A549 (cell line): Measurements from ENCODE around the gene HBS1L.

ENCODE experiments used
- EP300 ChIP-seq, 2 experiments: fragments of >200 bp; sonication (Bioruptor Twin); formaldehyde crosslinking; IDR thresholded peaks; 2 replicates in 1 of 2; 3 replicates in 1 of 2; pipeline ENCODE4 v1.6.1; 2016 to 2017
- ESRRA ChIP-seq: fragments of 150-350 bp; IDR thresholded peaks from 2 replicates; pipeline ENCODE4 v1.6.1; 2014; ENCODE audit warnings: mild to moderate bottlenecking, low read length, borderline replicate concordance
- KDM5A ChIP-seq: fragments of 200-600 bp; sonication (generic); IDR thresholded peaks from 2 replicates; pipeline ENCODE4 v1.6.1; 2016; ENCODE audit warnings: antibody characterized with exemption, mild to moderate bottlenecking
- MAZ ChIP-seq: fragments of 150-350 bp; IDR thresholded peaks from 2 replicates; pipeline ENCODE4 v1.6.1; 2014; ENCODE audit warnings: antibody characterized with exemption, low read depth, low read length, borderline replicate concordance
- PBX3 ChIP-seq: IDR thresholded peaks from 2 replicates; pipeline ENCODE4 v1.6.1; 2012
- POLR2A ChIP-seq: IDR thresholded peaks from 2 replicates; pipeline ENCODE4 v1.6.1; 2012; ENCODE audit warnings: mild to moderate bottlenecking, low read length
- RNF2 ChIP-seq: fragments of 200-600 bp; sonication (generic); IDR thresholded peaks from 2 replicates; pipeline ENCODE4 v1.6.1; 2016; ENCODE audit warnings: low read depth, mild to moderate bottlenecking, antibody characterized with exemption, moderate library complexity, borderline replicate concordance
- SMC3 ChIP-seq: fragments of >200 bp; sonication (Bioruptor Twin); formaldehyde crosslinking; IDR thresholded peaks from 3 replicates; pipeline ENCODE4 v1.6.1; 2018; ENCODE audit warnings: inconsistent platforms
- TP53 ChIP-seq: fragments of 250-450 bp; sonication (Bioruptor Pico); IDR thresholded peaks from 2 replicates; pipeline ENCODE4 v1.5.0; 2021; ENCODE audit warnings: mild to moderate bottlenecking, moderate library complexity
- ZNF302 ChIP-seq: fragments of 250-450 bp; sonication (Bioruptor Pico); IDR thresholded peaks from 2 replicates; pipeline ENCODE4 v1.9.0; 2021; ENCODE audit warnings: inconsistent platforms, mild to moderate bottlenecking, moderate library complexity
- TF ChIP-seq, protein P1 (sequence below): fragments of >200 bp; sonication (Bioruptor Twin); formaldehyde crosslinking; IDR thresholded peaks from 3 replicates; pipeline ENCODE4 v1.5.1; 2016
- TF ChIP-seq, protein P2 (sequence below): fragments of 200-600 bp; sonication (generic); IDR thresholded peaks from 2 replicates; pipeline ENCODE4 v1.6.1; 2016; ENCODE audit warnings: antibody characterized with exemption, mild to moderate bottlenecking, moderate library complexity

DNA sequence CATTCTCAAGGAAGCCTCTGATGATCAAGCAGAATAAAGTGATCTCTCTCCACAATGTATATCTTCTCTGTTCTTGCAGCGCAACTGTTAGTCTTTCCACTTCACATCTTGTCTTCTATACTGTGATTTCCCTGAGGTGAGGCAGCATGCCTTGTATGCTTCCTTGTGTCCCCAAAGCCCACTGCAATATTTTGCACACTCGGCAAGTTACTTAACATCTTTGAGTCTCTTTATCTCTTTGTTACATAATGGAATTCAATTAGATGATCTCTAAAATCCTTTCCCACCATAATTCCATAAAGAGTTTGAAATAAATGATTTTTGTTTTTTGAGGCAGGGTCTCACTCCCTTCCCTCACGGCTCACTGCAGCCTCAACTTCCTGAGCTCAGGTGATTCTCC, 64.4 kb downstream of the HBS1L start:
- TF ChIP-seq MAZ: no peak
- TF ChIP-seq, protein P1, sequence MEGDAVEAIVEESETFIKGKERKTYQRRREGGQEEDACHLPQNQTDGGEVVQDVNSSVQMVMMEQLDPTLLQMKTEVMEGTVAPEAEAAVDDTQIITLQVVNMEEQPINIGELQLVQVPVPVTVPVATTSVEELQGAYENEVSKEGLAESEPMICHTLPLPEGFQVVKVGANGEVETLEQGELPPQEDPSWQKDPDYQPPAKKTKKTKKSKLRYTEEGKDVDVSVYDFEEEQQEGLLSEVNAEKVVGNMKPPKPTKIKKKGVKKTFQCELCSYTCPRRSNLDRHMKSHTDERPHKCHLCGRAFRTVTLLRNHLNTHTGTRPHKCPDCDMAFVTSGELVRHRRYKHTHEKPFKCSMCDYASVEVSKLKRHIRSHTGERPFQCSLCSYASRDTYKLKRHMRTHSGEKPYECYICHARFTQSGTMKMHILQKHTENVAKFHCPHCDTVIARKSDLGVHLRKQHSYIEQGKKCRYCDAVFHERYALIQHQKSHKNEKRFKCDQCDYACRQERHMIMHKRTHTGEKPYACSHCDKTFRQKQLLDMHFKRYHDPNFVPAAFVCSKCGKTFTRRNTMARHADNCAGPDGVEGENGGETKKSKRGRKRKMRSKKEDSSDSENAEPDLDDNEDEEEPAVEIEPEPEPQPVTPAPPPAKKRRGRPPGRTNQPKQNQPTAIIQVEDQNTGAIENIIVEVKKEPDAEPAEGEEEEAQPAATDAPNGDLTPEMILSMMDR: no peak
- no peak for TF ChIP-seq SMC3
- no peak for TF ChIP-seq POLR2A
- no peak for TF ChIP-seq ESRRA
- TF ChIP-seq, protein P2, sequence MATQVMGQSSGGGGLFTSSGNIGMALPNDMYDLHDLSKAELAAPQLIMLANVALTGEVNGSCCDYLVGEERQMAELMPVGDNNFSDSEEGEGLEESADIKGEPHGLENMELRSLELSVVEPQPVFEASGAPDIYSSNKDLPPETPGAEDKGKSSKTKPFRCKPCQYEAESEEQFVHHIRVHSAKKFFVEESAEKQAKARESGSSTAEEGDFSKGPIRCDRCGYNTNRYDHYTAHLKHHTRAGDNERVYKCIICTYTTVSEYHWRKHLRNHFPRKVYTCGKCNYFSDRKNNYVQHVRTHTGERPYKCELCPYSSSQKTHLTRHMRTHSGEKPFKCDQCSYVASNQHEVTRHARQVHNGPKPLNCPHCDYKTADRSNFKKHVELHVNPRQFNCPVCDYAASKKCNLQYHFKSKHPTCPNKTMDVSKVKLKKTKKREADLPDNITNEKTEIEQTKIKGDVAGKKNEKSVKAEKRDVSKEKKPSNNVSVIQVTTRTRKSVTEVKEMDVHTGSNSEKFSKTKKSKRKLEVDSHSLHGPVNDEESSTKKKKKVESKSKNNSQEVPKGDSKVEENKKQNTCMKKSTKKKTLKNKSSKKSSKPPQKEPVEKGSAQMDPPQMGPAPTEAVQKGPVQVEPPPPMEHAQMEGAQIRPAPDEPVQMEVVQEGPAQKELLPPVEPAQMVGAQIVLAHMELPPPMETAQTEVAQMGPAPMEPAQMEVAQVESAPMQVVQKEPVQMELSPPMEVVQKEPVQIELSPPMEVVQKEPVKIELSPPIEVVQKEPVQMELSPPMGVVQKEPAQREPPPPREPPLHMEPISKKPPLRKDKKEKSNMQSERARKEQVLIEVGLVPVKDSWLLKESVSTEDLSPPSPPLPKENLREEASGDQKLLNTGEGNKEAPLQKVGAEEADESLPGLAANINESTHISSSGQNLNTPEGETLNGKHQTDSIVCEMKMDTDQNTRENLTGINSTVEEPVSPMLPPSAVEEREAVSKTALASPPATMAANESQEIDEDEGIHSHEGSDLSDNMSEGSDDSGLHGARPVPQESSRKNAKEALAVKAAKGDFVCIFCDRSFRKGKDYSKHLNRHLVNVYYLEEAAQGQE: no peak
- no peak for TF ChIP-seq KDM5A
- no peak for TF ChIP-seq PBX3
- no peak for TF ChIP-seq EP300 (IDR thresholded peaks at IDR 0.05)
- no peak for TF ChIP-seq TP53 (CRISPR knock-in tag)
- TF ChIP-seq RNF2: no peak
- TF ChIP-seq ZNF302 (CRISPR knock-in tag): no peak
